ENCODE measurements around the gene FBXW7.
"Not testable (repeated sequence)": the region's sequence is repeated elsewhere in the genome, so short reads cannot be mapped to it uniquely, and the experiment has no call there.

FBXW7 gene

DNA sequence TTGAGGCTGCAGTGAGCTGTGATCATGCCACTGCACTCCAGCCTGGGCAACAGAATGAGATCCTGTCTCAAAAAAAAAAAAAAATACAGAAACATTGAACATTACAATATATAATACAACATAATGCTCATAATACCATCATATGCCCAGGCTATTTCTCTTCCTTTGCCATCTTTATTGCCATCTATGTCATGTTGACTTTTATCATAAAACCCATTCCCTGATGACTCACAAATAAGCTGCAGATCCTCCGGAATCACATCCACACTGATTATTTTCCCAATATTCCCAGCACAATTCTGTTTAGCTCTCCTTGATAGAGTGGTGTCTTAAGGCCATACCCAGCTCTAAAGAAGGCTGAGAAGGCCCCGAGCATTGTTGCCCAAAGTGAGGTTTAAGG, 9.2 kb upstream of the FBXW7 start:
- no peak for DNase-seq (ENCODE audit: low spot score)

DNA sequence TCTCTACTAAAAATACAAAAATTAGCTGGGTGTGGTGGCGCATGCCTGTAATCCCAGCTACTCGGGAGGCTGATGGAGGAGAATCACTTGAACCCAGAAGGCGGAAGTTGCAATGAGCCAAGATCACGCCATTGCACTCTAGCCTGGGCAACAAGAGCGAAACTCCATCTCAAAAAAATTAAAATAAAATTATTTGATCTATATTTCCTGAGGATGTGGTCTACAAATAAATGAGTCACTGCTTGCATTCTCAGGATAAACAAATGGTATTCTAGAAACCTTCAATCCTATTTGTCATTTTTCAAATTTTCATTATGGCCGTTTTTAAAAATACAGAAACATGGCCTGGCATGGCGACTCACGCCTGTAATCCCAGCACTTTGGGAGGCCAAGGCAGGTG, 8.6 kb upstream of the FBXW7 start:
- DNase-seq (ENCODE audit: low spot score), result not testable (repeated sequence)

GRCh38 chr4:152540941-152541340, 5.0 kb upstream of the FBXW7 start:
- DNase-seq (ENCODE audit: low spot score), result no peak

- no peak for DNase-seq (ENCODE audit: low spot score)
These were observed 4.4 kb upstream of the FBXW7 start for GRCh38 chr4:152540293-152540674.

DNA sequence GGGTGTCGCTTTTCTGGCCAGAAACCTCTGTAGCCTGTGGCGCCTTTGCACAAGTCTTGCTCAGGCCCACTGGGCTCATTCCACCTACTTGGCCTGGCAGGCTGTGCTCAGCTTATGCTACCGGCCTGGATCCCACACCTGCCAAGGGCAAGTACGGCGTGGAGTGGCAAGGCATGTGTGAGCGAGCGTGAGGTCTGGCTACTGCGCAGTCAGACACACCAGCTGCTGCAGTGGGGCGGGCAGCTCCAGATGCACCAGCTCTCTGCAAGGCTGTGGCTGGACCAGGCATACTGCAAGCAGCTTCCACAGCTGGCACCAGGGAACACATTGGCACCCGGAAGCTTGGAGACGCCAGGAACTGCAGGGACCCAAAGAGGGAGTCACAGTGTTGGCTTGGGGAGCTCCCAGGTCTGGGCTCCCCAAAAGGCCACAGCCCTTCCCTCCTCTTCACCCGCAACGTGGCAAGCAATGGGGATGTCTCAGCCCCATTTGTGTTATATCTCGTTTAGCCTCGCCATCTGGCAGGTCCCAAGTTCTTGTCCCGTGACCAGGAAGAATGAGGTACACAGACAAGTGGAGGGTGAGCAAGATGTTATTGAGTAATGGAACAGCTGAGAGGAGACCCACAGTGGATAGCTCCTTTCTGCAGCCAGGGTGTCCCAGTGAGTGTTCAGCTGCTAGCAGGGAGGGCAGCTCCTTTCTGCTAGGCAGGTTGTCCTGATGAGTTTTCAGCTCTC, 3.8 kb upstream of the FBXW7 start:
- no peak for DNase-seq (ENCODE audit: low spot score)

DNA sequence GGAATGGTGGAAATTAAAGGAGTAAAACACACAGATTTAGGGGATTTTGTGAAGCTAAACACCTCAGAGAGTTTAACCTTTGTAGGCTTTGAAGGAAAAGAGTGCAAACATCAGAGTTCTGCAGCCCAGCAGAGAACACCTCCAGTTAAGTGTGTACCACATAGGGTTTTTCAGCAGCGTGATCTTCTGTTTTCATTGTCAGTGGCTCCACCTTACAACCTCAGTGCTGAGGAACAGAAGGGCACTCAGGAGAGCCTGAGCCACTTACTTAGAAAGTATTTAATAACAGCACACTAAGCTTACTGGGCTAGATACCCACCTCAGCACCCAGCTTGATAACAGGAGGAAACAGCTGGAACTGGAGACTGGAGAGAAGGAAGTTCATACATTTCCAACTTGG, 2.0 kb upstream of the FBXW7 start:
- no peak for DNase-seq (ENCODE audit: low spot score)

GRCh38 chr4:152536545-152537182, 772 bp upstream of the FBXW7 start:
- DNase-seq (ENCODE audit: low spot score), result peak; percentile 52

- no peak for DNase-seq (ENCODE audit: low spot score)
These were observed 461 bp downstream of the FBXW7 start for GRCh38 chr4:152535360-152535902.

DNA sequence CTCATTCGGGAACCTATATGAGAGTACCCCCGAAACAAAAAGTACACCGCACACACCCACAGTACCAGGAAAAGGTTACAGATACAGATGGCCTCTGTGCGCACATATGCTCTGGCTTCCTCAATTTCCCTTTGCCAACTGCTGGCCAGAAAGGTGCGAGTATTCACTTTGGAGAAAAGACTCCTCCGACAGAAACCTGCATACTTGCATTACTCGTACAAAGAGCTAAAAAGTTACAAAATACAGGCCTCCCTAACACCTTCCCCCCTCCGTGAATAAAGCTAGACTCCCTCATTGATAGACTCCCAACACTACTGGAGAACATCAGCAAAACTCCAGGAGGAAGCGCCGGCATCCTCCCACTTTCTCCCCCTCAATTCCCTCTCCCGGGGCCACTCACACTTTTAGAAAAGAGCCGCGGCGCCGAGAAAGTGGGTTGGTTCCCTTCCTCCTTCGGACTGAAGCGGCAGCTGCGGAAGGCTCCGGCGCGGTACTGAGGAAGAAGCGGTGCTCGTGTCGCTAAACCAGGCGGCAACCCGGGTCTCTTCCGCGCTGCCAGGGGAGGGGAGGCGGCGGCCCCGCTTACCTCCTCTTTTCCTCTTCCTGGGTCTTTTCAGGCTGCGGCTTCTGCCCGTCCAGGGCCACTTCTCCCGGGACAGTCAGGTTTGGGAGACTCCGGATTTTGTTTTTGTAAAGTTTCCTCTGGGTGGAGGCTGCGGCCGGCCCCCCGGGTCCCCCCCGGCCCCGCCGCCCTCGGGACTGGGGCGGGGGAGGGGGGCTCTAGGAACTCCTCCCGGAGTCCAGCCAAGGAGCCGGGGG, 1.1 kb downstream of the FBXW7 start:
- DNase-seq (ENCODE audit: low spot score), result peak; percentile 62

- DNase-seq (ENCODE audit: low spot score), result no peak
These were observed 4.4 kb downstream of the FBXW7 start for GRCh38 chr4:152531479-152531878.

GRCh38 chr4:152530600-152530999, 5.3 kb downstream of the FBXW7 start:
- no peak for DNase-seq (ENCODE audit: low spot score)

DNA sequence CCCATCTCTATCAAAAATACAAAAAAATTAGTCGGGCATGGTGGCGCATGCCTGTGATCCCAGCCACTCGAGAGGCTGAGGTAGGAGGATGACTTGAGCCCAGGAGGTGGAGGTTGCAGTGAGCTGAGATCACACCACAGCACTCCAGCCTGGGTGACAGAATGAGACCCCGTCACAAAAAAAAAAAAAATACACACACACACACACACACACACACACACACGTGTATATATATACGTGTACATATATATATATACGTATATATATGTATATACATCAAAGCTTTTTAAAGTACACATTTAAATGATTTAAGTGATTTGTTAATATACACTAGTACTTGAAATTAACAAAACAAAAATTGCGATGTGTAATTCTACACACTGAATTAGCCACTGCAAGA, 6.0 kb downstream of the FBXW7 start:
- no peak for DNase-seq (ENCODE audit: low spot score)

GRCh38 chr4:152528060-152528459, 7.8 kb downstream of the FBXW7 start:
- no peak for DNase-seq (ENCODE audit: low spot score)

GRCh38 chr4:152525878-152526277, 10.0 kb downstream of the FBXW7 start:
- no peak for DNase-seq (ENCODE audit: low spot score)

GRCh38 chr4:152524427-152524826, 11.5 kb downstream of the FBXW7 start:
- no peak for DNase-seq (ENCODE audit: low spot score)

- no peak for DNase-seq (ENCODE audit: low spot score)
These were observed 12.2 kb downstream of the FBXW7 start for GRCh38 chr4:152523731-152524130.

- DNase-seq (ENCODE audit: low spot score), result no peak
These were observed 13.1 kb downstream of the FBXW7 start for GRCh38 chr4:152522754-152523153.

- no peak for DNase-seq (ENCODE audit: low spot score)
These were observed 13.6 kb downstream of the FBXW7 start for GRCh38 chr4:152522245-152522644.

GRCh38 chr4:152516156-152516555, 19.7 kb downstream of the FBXW7 start:
- DNase-seq (ENCODE audit: low spot score), result no peak

GRCh38 chr4:152515678-152516077, 20.2 kb downstream of the FBXW7 start:
- DNase-seq (ENCODE audit: low spot score), result no peak

- DNase-seq (ENCODE audit: low spot score), result no peak
These were observed 21.5 kb downstream of the FBXW7 start for GRCh38 chr4:152514356-152514755.

DNA sequence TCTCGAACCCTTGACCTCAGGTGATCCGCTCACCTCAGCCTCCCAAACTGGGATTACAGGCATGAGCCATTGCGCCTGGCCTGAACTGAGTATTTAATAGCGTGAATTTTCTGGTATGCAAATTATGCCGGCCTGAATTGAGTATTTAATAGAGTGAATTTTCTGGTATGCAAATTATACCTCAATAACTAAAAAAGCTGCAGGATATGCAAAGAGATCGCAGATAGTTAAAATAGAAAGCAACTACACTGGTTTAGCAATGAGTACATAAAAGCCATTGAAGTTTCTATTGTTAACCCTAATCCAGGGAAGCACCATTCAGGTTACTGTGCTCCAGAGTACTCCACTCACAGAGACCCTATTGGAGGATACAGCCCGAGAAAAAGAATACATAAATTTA, 22.8 kb downstream of the FBXW7 start:
- no peak for DNase-seq (ENCODE audit: low spot score)

DNA sequence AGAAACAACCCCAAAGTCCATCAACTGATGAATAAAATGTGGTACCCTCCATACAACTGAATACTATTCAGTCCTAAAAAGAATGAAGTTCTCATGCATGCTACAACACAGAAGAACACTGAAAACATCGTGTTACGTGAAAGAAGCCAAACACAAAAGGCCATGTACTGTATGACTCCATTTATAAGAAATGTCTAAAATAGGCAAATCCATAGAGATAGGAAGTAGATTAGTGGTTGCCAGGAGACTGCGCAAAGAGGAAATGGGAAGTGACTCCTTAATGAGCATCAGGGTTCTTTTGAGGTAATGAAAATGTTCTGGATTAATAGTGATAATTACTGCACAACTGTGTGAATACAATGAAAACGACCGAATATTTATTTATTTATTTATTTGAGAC, 23.4 kb downstream of the FBXW7 start:
- DNase-seq (ENCODE audit: low spot score), result no peak
